NOMO-1 treated with dmso at 0.1 percent for 144 hours (cell line): ENCODE data around the gene CCNY.

Experiments
- DNase-seq: peaks from one replicate; lab custom pipeline; 2025; ENCODE audit not compliant: unreplicated experiment; lab: John Stamatoyannopoulos, UW

CCNY gene

GRCh38 chr10:35576730-35577129 lies 240.4 kb downstream of the CCNY start:
- DNase-seq, result no peak

- no peak for DNase-seq
These were observed 241.8 kb downstream of the CCNY start for GRCh38 chr10:35577926-35578617.

GRCh38 chr10:35578618-35578956 lies 242.3 kb downstream of the CCNY start:
- DNase-seq, result no peak

GRCh38 chr10:35579116-35579515 lies 242.8 kb downstream of the CCNY start:
- DNase-seq, result no peak

GRCh38 chr10:35579726-35580422 lies 243.6 kb downstream of the CCNY start:
- no peak for DNase-seq

- no peak for DNase-seq
These were observed 244.1 kb downstream of the CCNY start for GRCh38 chr10:35580423-35580770.

- no peak for DNase-seq
These were observed 245.3 kb downstream of the CCNY start for GRCh38 chr10:35581655-35582054.

- DNase-seq, result no peak
These were observed 248.6 kb downstream of the CCNY start for GRCh38 chr10:35584946-35585345.

GRCh38 chr10:35585356-35585755 lies 249.0 kb downstream of the CCNY start:
- no peak for DNase-seq

GRCh38 chr10:35585903-35586535 lies 249.7 kb downstream of the CCNY start:
- DNase-seq, result no peak

- no peak for DNase-seq
These were observed 252.5 kb downstream of the CCNY start for GRCh38 chr10:35588836-35589235.

- DNase-seq, result no peak
These were observed 256.1 kb downstream of the CCNY start for GRCh38 chr10:35592441-35592840.

GRCh38 chr10:35594115-35595079 lies 258.1 kb downstream of the CCNY start:
- no peak for DNase-seq

GRCh38 chr10:35595106-35595505 lies 258.8 kb downstream of the CCNY start:
- DNase-seq, result no peak

- DNase-seq, result no peak
These were observed 262.1 kb downstream of the CCNY start for GRCh38 chr10:35598379-35598778.

- no peak for DNase-seq
These were observed 263.9 kb downstream of the CCNY start for GRCh38 chr10:35600193-35600592.

- DNase-seq, result no peak
These were observed 268.9 kb downstream of the CCNY start, which contains the start of gene GJD4 for GRCh38 chr10:35605191-35605590. Gene GJD4 (plus strand): TSS chr10:35605341. CDS start chr10:35605568, 227 bp downstream.

- no peak for DNase-seq
These were observed 270.1 kb downstream of the CCNY start for GRCh38 chr10:35606430-35606829.

GRCh38 chr10:35607475-35608327 lies 271.4 kb downstream of the CCNY start:
- no peak for DNase-seq

- no peak for DNase-seq
These were observed 272.0 kb downstream of the CCNY start for GRCh38 chr10:35608328-35608672.
